ENCODE measurements around the gene ZFP92.

DNA sequence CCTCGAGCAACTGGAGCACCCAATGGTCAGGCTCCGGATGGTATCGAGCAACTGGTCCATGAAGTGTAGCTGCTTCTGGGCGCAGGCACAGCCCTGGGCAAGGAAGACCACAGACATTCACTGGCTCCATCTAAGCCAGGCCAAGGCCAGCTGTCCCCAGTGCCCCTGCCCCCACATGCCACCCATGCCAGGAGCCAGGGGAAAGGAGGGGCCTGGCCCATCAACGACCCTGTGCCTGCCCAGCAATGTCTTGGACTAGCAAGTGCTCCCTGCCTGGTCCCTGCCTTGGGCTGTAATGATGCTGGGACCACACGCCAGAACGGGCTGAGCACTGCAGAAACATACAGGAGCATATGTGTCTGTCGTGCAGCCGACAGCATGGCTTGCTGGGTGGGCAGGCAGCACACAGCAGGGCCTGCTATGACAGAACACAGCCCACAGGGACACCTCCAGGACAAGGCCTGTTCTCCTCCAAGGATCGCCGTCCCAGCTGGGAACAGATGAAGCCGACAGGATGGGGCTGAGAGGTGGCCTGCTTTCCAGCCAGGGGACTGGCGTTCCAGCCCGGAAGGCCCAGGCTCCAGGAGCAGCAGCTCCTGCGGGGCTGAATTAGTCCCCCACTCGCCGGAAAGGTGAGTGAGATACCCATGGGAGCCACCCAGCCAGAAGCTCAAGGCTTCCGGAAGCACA is 46.0 kb downstream of the ZFP92 start:
- TF ChIP-seq, protein P1, sequence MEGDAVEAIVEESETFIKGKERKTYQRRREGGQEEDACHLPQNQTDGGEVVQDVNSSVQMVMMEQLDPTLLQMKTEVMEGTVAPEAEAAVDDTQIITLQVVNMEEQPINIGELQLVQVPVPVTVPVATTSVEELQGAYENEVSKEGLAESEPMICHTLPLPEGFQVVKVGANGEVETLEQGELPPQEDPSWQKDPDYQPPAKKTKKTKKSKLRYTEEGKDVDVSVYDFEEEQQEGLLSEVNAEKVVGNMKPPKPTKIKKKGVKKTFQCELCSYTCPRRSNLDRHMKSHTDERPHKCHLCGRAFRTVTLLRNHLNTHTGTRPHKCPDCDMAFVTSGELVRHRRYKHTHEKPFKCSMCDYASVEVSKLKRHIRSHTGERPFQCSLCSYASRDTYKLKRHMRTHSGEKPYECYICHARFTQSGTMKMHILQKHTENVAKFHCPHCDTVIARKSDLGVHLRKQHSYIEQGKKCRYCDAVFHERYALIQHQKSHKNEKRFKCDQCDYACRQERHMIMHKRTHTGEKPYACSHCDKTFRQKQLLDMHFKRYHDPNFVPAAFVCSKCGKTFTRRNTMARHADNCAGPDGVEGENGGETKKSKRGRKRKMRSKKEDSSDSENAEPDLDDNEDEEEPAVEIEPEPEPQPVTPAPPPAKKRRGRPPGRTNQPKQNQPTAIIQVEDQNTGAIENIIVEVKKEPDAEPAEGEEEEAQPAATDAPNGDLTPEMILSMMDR (IDR thresholded peaks at IDR 0.05; ENCODE audit: insufficient read depth, low read depth, low read length) = no peak
- no peak for TF ChIP-seq EZH2 (IDR thresholded peaks at IDR 0.05; ENCODE audit: insufficient read depth, low read length)

All from astrocyte (in vitro differentiated cells and primary cell).